GM23338 (cell line): Measurements from ENCODE around the gene COL8A1. TPM values are rescaled to one million over a fixed set of nuclear protein-coding genes. Genes with fewer than 3 reads are reported as not detected.

Experiments
- ATAC-seq: fragments of 200-7000 bp; cut with Tn5 transposase; 3 replicates; pipeline ENCODE4 v1.9.1; 2020
- DNase-seq: peaks from one replicate; pipeline ENCODE4 v3.0.0-alpha.2; 2015; ENCODE audit warnings: low spot score
- H2AFZ ChIP-seq: fragments of 200-600 bp; sonication (generic); 2 replicates; pipeline ENCODE4 v1.8.0; 2016; ENCODE audit warnings: antibody characterized with exemption, mild to moderate bottlenecking, moderate library complexity
- H3F3A ChIP-seq: fragments of 200-600 bp; sonication (generic); replicated peaks from 2 replicates; pipeline ENCODE4 v1.8.0; 2017; ENCODE audit warnings: antibody characterized with exemption, mixed run types, low read depth
- H3K27ac ChIP-seq: fragments of 200-600 bp; sonication (generic); 2 replicates; pipeline ENCODE4 v1.6.1; 2016; ENCODE audit warnings: low read depth
- H3K27me3 ChIP-seq: fragments of 200-600 bp; sonication (generic); 2 replicates; pipeline ENCODE4 v1.8.0; 2016; ENCODE audit warnings: mild to moderate bottlenecking, mixed run types, moderate library complexity; ENCODE audit not compliant: insufficient read depth
- H3K36me3 ChIP-seq: fragments of 200-600 bp; sonication (generic); 2 replicates; pipeline ENCODE4 v1.8.0; 2016; ENCODE audit warnings: mild to moderate bottlenecking; ENCODE audit not compliant: insufficient read depth
- H3K4me1 ChIP-seq: fragments of 200-600 bp; sonication (generic); 2 replicates; pipeline ENCODE4 v1.8.0; 2016; ENCODE audit warnings: mild to moderate bottlenecking, moderate library complexity; ENCODE audit not compliant: insufficient read depth
- H3K4me2 ChIP-seq: fragments of 200-600 bp; sonication (generic); 2 replicates; pipeline ENCODE4 v1.7.1; 2017; ENCODE audit warnings: mixed run types
- H3K4me3 ChIP-seq: fragments of 200-600 bp; sonication (generic); 2 replicates; pipeline ENCODE4 v1.6.1; 2016; ENCODE audit warnings: mixed run types
- H3K79me2 ChIP-seq: fragments of 200-600 bp; sonication (generic); replicated peaks from 2 replicates; pipeline ENCODE4 v1.8.0; 2017; ENCODE audit warnings: mild to moderate bottlenecking; ENCODE audit not compliant: insufficient read depth
- H3K9me2 ChIP-seq: fragments of 200-600 bp; sonication (generic); 2 replicates; pipeline ENCODE4 v1.8.0; 2017; ENCODE audit not compliant: insufficient read depth
- H4K20me1 ChIP-seq: fragments of 200-600 bp; sonication (generic); replicated peaks from 2 replicates; pipeline ENCODE4 v1.8.0; 2017; ENCODE audit warnings: mild to moderate bottlenecking; ENCODE audit not compliant: insufficient read depth
- H3K27ac Mint-ChIP-seq: 2 replicates; pipeline ENCODE4 v1.8.0; 2020; ENCODE audit warnings: inconsistent platforms, mild to moderate bottlenecking, moderate library complexity, mixed read lengths
- H3K27me3 Mint-ChIP-seq: 3 replicates; pipeline ENCODE4 v1.8.0; 2022; ENCODE audit warnings: low read depth, mild to moderate bottlenecking, moderate library complexity, mixed read lengths, inconsistent platforms; ENCODE audit not compliant: insufficient read depth, poor library complexity
- H3K36me3 Mint-ChIP-seq: 3 replicates; pipeline ENCODE4 v1.8.0; 2021; ENCODE audit warnings: low read depth, mild to moderate bottlenecking, inconsistent platforms, moderate library complexity, mixed read lengths
- H3K4me1 Mint-ChIP-seq: 3 replicates; pipeline ENCODE4 v1.8.0; 2020; ENCODE audit warnings: mild to moderate bottlenecking, inconsistent platforms, mixed read lengths
- H3K4me3 Mint-ChIP-seq: 3 replicates; pipeline ENCODE4 v1.8.0; 2021; ENCODE audit warnings: moderate library complexity, mild to moderate bottlenecking, inconsistent platforms, mixed read lengths
- H3K9me3 Mint-ChIP-seq: 3 replicates; pipeline ENCODE4 v1.8.0; 2020; ENCODE audit warnings: moderate library complexity, mild to moderate bottlenecking, inconsistent platforms, mixed read lengths
- CREB1 ChIP-seq: fragments of 250-450 bp; sonication (Bioruptor Pico); IDR thresholded peaks from 2 replicates; pipeline ENCODE4 v1.5.0; 2020; ENCODE audit warnings: low read depth, mild to moderate bottlenecking, moderate library complexity
- CTCF ChIP-seq, 2 experiments: fragments of 200-600 bp in 1 of 2; sonication (generic) in 1 of 2; conservative IDR thresholded peaks; 2 replicates each; pipeline versions ENCODE4 v1.5.1 to v1.6.1; 2016 to 2017; ENCODE audit warnings: antibody characterized with exemption in 2 of 2, low read depth in 2 of 2, mild to moderate bottlenecking in 2 of 2, moderate library complexity in 1 of 2
- ETS1 ChIP-seq: IDR thresholded peaks from 2 replicates; pipeline ENCODE4 v1.6.1; 2016; ENCODE audit warnings: antibody characterized with exemption
- EZH2 ChIP-seq: fragments of 200-600 bp; sonication (generic); IDR thresholded peaks from one replicate; pipeline ENCODE4 v1.8.0; 2017; ENCODE audit warnings: antibody characterized with exemption, mild to moderate bottlenecking, low read depth; ENCODE audit not compliant: unreplicated experiment
- EZH2phosphoT487 ChIP-seq: fragments of 200-600 bp; sonication (generic); IDR thresholded peaks from one replicate; pipeline ENCODE4 v1.8.1; 2018; ENCODE audit warnings: antibody characterized with exemption; ENCODE audit not compliant: unreplicated experiment
- JUNB ChIP-seq: IDR thresholded peaks from one replicate; pipeline ENCODE4 v1.6.1; 2016; ENCODE audit warnings: antibody characterized with exemption; ENCODE audit not compliant: unreplicated experiment
- NANOG ChIP-seq: IDR thresholded peaks from 2 replicates; pipeline ENCODE4 v1.6.1; 2016; ENCODE audit warnings: antibody characterized with exemption, borderline replicate concordance
- POLR2AphosphoS5 ChIP-seq: IDR thresholded peaks from 2 replicates; pipeline ENCODE4 v1.6.1; 2016; ENCODE audit warnings: antibody characterized with exemption, low read depth
- REST ChIP-seq: IDR thresholded peaks from one replicate; pipeline ENCODE4 v1.6.1; 2018; ENCODE audit warnings: antibody characterized with exemption; ENCODE audit not compliant: unreplicated experiment
- STAT1 ChIP-seq: IDR thresholded peaks from one replicate; pipeline ENCODE4 v1.6.1; 2016; ENCODE audit warnings: antibody characterized with exemption; ENCODE audit not compliant: unreplicated experiment
- ZNF114 ChIP-seq: fragments of 250-450 bp; sonication (Bioruptor Pico); IDR thresholded peaks from 2 replicates; pipeline ENCODE4 v1.5.0; 2020; ENCODE audit warnings: mild to moderate bottlenecking, moderate library complexity
- ZNF331 ChIP-seq: fragments of 250-450 bp; sonication (Bioruptor Pico); IDR thresholded peaks from 2 replicates; pipeline ENCODE4 v1.5.0; 2020; ENCODE audit warnings: low read depth, mild to moderate bottlenecking, moderate library complexity
- ZNF462 ChIP-seq: fragments of 250-450 bp; sonication (Bioruptor Pico); IDR thresholded peaks from 2 replicates; pipeline ENCODE4 v1.5.0; 2020; ENCODE audit warnings: mild to moderate bottlenecking, moderate library complexity
- polyA plus RNA-seq: library from polyadenylated mRNA; unstranded; fragments of >200 nt; fragmentation: Nextera tagmentation; extraction: Ambion mirVana; gene quantifications from 2 replicates; pipeline ENCODE4 v1.2.1, GENCODE V29; 2016
- total RNA-seq: library from RNA; depleted of rRNA; stranded (reverse); fragments of >200 nt; shearing (Covaris generic); gene quantifications from 2 replicates; pipeline ENCODE4 v1.2.3, GENCODE V29; 2014

COL8A1 gene
- total and polyA plus RNA-seq, 2 experiments from 2014 or later, result 0.26 to 0.97 TPM

GRCh38 chr3:99693636-99694035 lies 55.2 kb downstream of the COL8A1 start:
- no peak for TF ChIP-seq ETS1
- TF ChIP-seq ZNF114 (CRISPR knock-in tag), result no peak
- no peak for TF ChIP-seq ZNF462 (CRISPR knock-in tag)
- no peak for TF ChIP-seq NANOG
- TF ChIP-seq EZH2phosphoT487, result no peak
- no peak for TF ChIP-seq CREB1 (CRISPR knock-in tag)
- no peak for TF ChIP-seq POLR2AphosphoS5
- TF ChIP-seq EZH2, result no peak
- no peak for TF ChIP-seq ZNF331 (CRISPR knock-in tag)
- no peak for TF ChIP-seq REST
- TF ChIP-seq JUNB, result no peak
- no peak for TF ChIP-seq CTCF (conservative IDR thresholded peaks at IDR 0.05; ENCODE audit: low read depth in 2 of 2)
- TF ChIP-seq STAT1, result no peak
- Mint-ChIP-seq H3K4me3 (no peak overlapping the region), H3K4me1 (peaks cover 8% of the 10 kb centered on the region; the same call in 2 of the 3 replicates), H3K27me3 (no peaks in the 10 kb centered on the region), H3K27ac (no peak overlapping the region), H3K36me3 (no peaks in the 10 kb centered on the region; the same call in 2 of the 3 replicates), H3K9me3 (no peaks in the 10 kb centered on the region)
- H3K4me3 ChIP-seq, result no peak overlapping the region
- H3K27me3 ChIP-seq, result no peaks in the 10 kb centered on the region
- H3K79me2 ChIP-seq, result no peaks in the 10 kb centered on the region
- no peak overlapping the region for H2AFZ ChIP-seq
- DNase-seq, result no peak
- no peaks in the 10 kb centered on the region for H3F3A ChIP-seq
- H4K20me1 ChIP-seq, result no peaks in the 10 kb centered on the region
- H3K4me1 ChIP-seq, result 0 out of 2 replicates have a peak, but pooled peaks cover 6% of the 10 kb centered on the region
- ATAC-seq, result no peak
- no peaks in the 10 kb centered on the region for H3K36me3 ChIP-seq
- H3K27ac ChIP-seq, result no peak overlapping the region
- H3K9me2 ChIP-seq, result peaks cover 5% of the 10 kb centered on the region; the same call in 1 of the 2 replicates
- no peak overlapping the region for H3K4me2 ChIP-seq
